HG03520 (cell line): ENCODE measurements around the gene MEGF10.

Experiments
- ATAC-seq: cut with Tn5 transposase; IDR thresholded peaks from one replicate; pipeline ENCODE4 v1.9.1; 2021; ENCODE audit warnings: mild to moderate bottlenecking, moderate library complexity; ENCODE audit not compliant: unreplicated experiment

The MEGF10 gene

DNA sequence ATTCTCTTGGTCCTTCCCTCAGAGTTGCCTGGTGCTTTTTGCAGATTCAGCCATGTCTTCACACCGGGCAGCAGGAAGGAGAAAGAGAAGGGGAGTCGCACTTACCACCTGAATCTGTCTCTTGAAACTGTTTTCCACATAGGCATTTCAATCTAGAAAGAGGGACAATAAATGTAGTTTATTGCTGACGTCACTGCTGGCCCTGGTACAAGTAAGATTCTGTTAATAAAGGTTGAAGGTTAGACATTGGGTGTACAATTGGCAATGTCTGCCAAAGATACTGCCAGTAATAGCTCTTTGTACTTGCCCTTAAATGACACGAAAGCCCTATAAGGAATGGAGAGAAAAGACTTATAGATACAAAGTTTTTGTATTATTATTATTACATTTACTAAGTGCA, 72.8 kb downstream of the MEGF10 start:
- no peak for ATAC-seq

- ATAC-seq = no peak
Observed at GRCh38 chr5:127367029-127367428, 76.4 kb downstream of the MEGF10 start.

DNA sequence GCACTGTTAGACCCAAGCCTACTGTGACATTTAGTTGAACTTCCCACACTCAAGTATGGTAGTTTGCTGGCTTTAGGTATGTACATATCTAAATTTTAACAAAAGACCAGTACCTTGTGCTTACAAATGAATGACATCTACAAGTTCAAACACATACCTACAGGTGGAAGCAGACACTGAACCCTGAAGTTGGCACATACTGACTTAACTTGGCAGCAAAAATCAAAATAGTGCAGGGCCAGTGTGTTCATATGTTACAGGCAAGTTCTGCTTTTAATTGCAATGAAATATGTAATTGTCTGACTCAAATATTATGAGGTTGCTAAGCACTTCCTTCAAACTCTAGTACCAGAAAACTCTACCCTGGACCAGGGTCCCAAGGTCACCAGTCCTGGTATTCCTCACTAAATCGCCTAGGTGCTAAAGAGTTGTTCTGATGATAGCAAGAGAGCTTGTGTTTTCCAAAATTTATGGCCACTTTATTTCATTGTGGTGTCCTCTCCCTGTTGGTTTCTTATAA, 77.4 kb downstream of the MEGF10 start:
- no peak for ATAC-seq

DNA sequence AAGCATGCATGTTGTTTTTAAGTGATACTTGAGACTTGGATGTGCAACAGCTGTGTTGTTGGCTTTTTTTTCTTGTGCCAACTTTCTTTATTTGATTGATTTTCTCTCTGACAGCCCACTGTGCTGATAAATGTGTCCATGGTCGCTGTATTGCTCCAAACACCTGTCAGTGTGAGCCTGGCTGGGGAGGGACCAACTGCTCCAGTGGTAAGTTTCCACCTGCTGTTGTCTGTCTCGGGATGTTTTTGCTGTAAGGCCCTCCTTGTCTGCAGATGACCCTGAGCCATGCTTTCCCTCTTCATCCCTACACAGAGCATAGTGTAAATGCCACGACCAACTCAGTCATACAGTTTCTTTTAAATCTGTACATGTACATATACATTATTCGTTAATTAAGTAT, 79.2 kb downstream of the MEGF10 start:
- ATAC-seq = no peak

GRCh38 chr5:127370631-127371030, 80.0 kb downstream of the MEGF10 start:
- ATAC-seq = no peak

DNA sequence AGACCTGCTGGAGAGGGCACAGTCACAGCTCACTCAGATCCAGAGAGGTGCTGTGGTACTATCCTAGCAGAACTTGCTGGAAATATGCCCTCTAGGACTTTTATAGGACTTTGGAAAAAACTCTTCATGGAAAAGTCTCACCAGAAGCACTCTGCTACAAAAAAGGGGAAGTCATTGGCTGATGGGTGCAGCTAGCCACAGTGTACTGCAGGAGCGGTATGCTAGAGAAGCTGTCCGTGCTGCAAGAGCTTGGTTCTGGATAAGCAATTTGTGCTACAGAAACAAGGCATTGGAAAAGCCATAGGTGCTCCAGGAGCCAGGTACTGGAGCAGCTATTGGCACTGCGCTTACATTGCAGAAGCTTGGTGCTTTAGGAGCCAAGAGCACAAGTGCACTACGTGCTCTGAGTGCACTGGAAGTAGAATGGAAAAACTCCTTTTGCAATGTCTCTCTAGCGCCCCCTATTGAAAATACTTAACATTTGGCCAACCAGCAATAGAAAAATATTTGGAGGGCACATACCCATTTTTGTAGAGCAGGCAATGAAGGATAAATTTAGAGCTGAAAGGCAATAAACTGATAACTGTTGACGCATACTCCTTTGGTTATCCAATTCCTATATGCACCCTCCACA, 83.4 kb downstream of the MEGF10 start:
- no peak for ATAC-seq

GRCh38 chr5:127375124-127375523, 84.5 kb downstream of the MEGF10 start:
- no peak for ATAC-seq

DNA sequence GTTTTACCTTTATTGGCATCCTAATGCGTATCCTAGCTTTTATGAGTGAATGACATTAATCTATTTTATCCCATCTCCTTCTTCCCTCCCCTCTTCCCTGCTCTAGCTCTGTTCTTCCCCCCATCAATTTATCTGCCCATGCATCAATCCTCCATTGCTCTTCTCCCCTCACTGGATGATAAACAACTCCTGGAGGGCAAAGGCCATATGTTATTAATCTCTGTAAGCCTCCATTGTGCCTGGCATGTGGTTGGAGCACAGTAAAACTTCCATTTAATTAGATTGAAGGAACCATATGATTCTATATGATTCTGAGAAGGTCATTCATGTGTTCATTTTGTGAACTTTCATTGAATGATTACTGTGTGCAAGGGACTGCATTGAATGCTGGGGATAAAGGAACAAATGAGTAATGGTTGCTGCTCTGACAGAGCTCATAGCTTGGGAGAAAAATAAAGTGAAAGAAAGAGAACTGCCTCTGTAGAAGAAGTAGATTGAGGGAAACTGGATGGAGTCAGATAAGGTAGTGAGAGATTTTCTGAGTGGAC, 85.0 kb downstream of the MEGF10 start:
- ATAC-seq = no peak

- ATAC-seq = no peak
Observed at GRCh38 chr5:127377651-127378050, 87.1 kb downstream of the MEGF10 start.

- ATAC-seq = no peak
Observed at GRCh38 chr5:127385936-127386335, 95.3 kb downstream of the MEGF10 start.

DNA sequence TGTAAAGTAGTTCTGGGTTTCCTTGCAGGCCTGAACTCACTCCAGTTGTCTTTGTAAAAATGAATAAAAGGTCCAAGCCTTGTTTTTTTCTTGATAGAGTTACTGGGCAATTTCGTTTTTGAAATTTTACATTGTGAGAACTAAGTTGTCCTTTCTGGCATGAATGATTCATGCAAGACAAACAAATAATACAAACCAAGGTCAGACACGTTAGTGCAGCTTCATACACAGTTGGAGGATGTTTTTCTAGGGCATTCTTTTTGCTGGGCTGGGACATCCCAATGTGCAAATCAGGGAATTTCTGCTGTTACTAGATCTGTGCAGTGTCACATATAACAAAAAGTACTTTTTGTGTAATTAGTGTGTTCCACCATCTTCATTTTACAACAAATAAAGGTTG, 96.0 kb downstream of the MEGF10 start:
- no peak for ATAC-seq

DNA sequence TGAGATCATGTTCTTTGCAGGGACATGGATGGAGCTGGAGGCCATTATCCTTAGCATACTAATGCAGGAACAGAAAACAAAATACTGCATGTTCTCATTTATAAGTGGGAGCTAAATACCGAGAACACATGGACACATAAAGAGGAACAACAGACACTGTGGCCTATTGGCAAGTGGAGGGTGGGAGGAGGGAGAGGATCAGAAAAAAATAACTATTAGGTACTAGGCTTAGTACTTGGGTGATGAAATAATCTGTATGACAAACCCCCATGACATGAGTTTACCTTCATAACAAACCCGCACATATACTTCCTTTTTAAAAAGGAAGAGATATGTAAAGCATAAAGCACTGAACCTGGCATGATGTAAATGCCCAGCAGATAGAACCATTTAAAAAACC, 99.0 kb downstream of the MEGF10 start:
- ATAC-seq = no peak

DNA sequence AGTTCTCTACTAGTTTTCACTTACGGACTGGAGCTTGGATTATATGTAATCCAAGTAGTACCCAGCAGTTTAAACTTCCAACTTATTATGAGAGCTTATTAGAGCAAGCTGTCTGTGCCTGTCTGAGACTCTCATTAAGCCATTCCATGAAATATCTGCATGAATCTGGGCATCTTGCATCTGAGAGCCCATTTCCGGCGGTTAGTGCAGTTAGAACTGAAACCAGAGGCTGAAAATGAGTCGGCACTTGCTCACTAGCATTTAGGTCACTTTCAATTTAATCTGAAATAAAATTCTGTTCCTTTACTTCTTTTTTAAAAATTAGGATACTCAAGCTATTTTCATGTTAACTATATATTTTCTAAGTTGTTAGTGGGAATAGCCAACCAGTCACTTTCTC, 102.2 kb downstream of the MEGF10 start:
- no peak for ATAC-seq

- no peak for ATAC-seq
Observed at GRCh38 chr5:127396490-127397155, 106.0 kb downstream of the MEGF10 start.

- no peak for ATAC-seq
Observed at GRCh38 chr5:127398508-127398907, 107.9 kb downstream of the MEGF10 start.

DNA sequence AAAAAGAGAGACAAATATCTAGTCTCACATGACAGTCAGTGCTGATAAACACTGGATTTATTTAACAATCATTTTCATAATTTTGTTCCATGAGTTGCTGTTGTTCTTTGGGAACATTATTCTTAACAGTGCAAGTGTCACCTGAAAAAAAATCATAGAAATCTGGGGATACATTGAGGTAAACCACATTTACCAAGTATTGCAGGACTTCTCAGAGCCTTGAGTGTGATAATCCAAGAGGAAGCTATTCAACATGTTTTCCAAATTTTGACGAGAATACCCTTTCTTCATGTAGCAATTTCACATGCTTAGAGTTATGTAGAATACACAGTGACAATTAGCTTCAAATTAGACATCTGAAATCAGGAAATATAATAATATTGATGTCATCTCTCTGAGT, 108.5 kb downstream of the MEGF10 start:
- no peak for ATAC-seq

DNA sequence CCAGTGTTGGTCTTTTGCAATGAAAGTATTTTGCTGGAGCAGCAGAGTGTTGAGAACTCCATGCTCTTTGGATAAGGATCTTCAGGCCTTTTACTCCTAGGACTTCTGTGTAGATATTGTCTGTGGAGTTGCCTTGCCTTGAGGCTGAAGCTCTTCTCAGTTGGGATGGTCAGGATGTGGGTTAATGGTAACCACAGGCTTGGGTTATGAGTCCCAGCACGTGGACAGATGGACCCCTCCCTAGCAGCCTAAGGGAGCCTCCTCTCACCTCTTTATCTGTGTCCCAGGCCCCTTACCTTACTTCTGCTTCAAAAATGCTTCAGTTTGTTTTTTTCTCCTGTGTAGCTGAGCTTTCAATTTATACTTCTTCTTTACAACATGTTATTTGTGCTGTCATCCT, 109.9 kb downstream of the MEGF10 start:
- ATAC-seq = no peak

DNA sequence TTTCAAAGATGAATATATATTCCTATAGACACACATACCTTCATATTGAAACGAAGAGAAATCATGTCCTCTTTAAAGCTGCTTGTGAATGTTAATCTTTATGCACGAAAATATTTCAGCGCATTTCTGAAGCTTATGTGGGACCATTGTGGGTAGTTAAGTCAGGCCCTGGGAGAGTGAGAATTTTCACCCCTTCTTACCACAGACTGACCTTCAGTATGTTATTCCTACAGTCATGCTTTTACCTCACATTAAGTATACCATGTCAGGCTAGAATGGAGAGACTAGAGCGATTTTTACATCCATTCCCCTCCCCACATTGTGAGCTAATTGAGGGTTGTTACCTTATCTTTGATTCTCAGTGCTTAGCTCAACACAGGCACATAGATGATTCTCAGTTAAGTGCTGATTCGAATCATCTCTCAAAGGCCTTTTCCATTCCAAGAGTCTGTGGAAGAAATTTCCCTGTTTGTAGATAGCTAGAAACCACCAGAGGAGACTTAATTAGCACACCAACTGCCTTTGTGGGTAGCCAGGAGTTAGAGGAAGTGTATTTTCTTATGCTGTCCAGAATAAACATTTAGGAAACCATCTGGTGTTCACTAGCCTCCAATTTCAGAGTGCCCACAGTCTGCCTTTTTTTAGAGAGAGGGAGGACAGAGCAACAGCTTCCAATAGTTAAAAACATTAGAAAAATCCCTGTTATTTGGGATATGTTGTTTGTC, 110.5 kb downstream of the MEGF10 start:
- no peak for ATAC-seq

DNA sequence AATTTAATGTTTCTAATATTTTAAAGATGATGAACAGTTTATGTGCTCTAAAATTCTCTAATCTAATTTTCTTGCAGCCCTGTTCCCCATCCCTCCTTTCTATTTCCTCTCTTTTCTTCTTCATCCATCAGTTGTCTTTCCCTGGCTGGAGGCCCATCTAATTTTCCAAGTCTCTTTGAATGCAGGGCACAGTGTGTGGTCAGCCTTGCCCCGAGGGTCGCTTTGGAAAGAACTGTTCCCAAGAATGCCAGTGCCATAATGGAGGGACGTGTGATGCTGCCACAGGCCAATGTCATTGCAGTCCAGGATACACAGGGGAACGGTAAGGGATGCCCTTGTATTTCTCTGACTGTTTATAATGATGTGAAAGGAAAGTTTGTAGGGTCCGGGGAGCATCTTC, 111.8 kb downstream of the MEGF10 start:
- no peak for ATAC-seq

DNA sequence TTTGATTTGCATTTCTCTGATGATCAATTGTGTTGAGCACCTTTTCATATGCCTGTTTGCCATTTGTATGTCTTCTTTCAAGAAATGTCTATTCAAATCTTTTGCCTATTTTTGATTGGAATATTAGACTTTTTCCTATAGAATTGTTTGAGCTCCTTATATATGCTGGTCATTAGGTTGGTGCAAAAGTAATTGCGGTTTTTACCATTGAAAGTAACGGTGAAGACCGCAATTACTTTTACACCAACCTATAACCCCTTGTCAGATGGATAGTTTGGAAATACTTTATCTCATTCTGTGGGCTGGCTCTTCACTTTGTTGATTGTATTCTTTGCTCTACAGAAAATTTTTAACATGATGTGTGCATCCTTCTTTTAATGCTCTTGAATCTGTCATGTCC, 113.6 kb downstream of the MEGF10 start:
- no peak for ATAC-seq

DNA sequence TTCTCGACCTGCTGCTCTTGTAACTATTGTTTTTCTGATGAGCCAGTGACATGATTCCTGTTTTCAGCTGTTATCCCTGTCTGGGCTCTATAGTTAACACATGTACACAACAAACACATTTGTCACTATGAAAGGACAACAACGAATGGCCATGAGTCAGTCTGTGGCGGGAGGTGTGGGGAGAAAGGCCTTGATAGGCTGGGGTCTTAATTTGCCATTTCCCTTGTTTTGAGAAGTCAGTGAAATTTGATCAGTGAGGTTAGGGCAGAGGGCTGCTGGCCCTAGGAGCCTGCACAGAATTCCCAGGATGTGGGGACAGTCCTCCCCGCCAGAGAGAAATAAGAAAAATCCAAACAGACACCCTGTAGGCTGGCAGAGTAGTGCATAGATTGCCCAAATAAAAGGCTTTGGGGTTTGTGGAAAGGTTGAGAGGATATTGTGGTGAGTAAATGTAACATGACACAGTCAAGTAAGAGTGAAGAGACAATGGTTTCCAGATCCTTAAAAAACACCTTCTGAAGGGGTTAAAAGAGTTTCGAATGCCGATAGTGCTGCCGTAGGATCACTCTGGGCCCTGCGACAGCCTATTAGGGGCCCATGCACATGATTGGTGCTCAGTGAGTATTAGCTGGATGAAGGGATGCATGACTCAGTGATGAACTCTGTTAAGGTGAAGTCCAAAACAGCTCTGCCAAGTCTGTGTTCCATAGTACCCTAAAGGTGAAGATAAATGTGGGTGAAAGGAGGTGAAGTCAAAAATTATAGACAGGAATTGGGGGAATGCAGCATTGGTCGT, 115.9 kb downstream of the MEGF10 start:
- no peak for ATAC-seq
